ENCODE data around the gene BRI3BP. TPM values are rescaled to one million over a fixed set of nuclear protein-coding genes. Genes with fewer than 3 reads are reported as not detected.

Gene BRI3BP
- total and polyA plus RNA-seq, 9 of the 15 experiments (the other 6 are each of a cell fraction or from before 2014, with no cell fraction given) = 12.3 to 25.0 (median 16.6) TPM

- TF ChIP-seq JUNB (CRISPR knock-in tag; conservative IDR thresholded peaks at IDR 0.05) (no peak; the same call in 1 of the 2 replicates), ASH1L (IDR thresholded peaks at IDR 0.05; ENCODE audit: borderline replicate concordance, low read depth, partially characterized antibody) (no peak), ARID3B (CRISPR knock-in tag; IDR thresholded peaks at IDR 0.05; ENCODE audit: borderline replicate concordance) (no peak), ZNF24 (IDR thresholded peaks at IDR 0.05) (peak; percentile 96), ZNF239 (CRISPR knock-in tag; IDR thresholded peaks at IDR 0.05) (no peak), TARDBP (IDR thresholded peaks at IDR 0.05) (no peak), BMI1 (IDR thresholded peaks at IDR 0.05; ENCODE audit: low read length) (no peak), KAT7 (CRISPR knock-in tag; IDR thresholded peaks at IDR 0.05; ENCODE audit: borderline replicate concordance) (no peak), DLX4 (CRISPR knock-in tag; IDR thresholded peaks at IDR 0.05) (no peak), ZNF436 (CRISPR knock-in tag; IDR thresholded peaks at IDR 0.05) (no peak), NR2F6 (CRISPR knock-in tag; IDR thresholded peaks at IDR 0.05) (no peak), E2F6 (IDR thresholded peaks at IDR 0.05; ENCODE audit: borderline replicate concordance in 1 of 2, extremely low read depth in 1 of 2, insufficient read depth in 1 of 2, insufficient read length in 1 of 2, low read depth in 1 of 2, low read length in 1 of 2, poor library complexity in 1 of 2, severe bottlenecking in 1 of 2) (peak in 1 of 2 experiments; percentile 42), PATZ1 (CRISPR knock-in tag; IDR thresholded peaks at IDR 0.05; ENCODE audit: borderline replicate concordance) (no peak), ZEB2 (IDR thresholded peaks at IDR 0.05) (no peak), CBFB (CRISPR knock-in tag; IDR thresholded peaks at IDR 0.05) (no peak), MLLT1 (IDR thresholded peaks at IDR 0.05) (no peak), HNRNPH1 (optimal IDR thresholded peaks at IDR 0.05; ENCODE audit: low read depth, low read length) (no peak), ZNF445 (CRISPR knock-in tag; IDR thresholded peaks at IDR 0.05; ENCODE audit: low read depth) (no peak), THRB (CRISPR knock-in tag; conservative IDR thresholded peaks at IDR 0.05) (no peak), RFX1 (IDR thresholded peaks at IDR 0.05) (no peak)
These were observed 71.8 kb downstream of the BRI3BP start, which contains the start of gene AACS (continued) for GRCh38 chr12:125065021-125065918.
